ENCODE results near the gene RASAL2.
"Not testable (repeated sequence)": the region's sequence is repeated elsewhere in the genome, so short reads cannot be mapped to it uniquely, and the experiment has no call there.

The RASAL2 gene

DNA sequence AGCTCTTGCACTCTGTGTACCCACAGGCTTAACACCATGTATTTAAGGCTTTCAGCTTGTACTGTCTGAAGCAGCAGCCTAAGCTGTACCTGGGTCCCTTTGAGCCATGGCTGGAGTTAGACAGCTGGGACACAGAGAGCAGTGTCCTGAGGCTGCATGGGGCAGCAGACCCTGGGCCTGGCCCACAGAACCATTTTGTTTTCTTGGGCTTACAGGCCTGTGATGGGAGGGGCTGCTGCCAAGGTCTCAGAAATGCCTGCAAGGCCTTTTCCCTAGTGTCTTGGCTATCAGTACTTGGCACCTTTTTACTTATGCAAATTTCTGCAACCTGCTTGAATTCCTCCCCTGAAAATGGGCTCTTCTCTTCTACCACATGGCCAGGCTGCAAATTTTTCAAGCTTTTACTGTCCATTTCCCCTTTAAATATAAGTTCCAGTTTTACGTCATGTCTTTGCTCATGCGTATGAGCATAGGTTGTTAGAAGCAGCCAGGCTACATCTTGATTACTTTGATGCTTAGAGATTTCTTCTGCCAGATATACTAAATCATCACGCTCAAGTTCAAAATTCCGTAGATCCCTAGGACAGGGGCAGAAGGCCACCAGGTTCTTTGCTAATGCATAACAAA, 259.0 kb downstream of the RASAL2 start:
- ATAC-seq: no peak

DNA sequence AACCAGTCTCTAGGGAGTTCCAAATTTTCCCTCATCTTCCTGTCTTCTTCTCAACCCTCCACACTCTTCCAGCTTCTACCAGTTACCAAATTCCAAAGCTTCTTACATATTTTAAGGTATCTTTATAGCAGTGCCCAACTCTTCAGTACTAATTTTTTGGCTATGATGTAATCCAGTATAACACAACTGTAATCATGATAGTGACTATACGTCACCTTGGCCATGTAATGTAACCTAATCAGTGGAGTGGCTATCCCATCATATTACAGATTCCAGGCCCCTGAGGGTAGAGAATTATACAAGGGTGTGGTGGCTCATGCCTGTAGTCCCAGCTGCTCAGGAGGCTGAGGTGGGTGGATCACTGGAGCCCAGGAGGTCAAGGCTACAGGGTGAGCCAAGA, 259.6 kb downstream of the RASAL2 start:
- no peak for ATAC-seq

DNA sequence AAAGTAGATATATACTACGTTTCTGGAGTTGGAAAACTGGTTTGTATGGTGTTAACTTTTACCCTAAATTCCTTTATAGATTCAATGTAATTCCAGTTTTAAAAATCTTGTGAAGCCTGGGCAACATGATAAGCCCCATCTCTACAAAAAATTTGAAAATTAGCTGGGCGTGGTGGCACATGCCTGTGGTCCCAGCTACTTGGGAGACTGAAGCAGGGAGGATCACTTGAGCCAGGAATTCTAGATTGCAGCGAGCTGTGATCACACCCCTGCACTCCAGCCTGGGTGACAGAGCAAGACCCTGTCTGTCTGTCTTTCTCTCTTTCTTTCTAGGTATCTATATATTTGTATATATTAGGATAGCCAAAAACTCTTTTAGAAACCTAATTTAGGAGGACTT, 260.9 kb downstream of the RASAL2 start:
- no peak for ATAC-seq

DNA sequence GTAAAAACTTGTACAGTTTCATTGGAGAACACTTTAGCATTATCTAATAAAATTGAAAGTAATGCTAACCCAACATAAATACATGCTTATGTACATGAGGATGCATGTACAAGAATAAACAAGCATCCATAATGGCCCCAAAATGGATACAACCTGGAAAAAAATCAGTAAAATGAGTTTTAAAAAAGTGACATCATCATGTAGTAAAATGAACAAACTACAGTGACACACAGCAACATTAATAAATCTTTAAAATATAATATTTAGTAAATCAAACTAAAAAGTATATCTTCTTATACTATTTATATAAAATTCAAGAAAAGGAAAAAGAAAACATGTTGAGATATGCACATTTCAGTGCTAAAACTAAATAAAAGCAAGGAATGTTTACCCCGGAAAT, 262.4 kb downstream of the RASAL2 start:
- no peak for ATAC-seq

DNA sequence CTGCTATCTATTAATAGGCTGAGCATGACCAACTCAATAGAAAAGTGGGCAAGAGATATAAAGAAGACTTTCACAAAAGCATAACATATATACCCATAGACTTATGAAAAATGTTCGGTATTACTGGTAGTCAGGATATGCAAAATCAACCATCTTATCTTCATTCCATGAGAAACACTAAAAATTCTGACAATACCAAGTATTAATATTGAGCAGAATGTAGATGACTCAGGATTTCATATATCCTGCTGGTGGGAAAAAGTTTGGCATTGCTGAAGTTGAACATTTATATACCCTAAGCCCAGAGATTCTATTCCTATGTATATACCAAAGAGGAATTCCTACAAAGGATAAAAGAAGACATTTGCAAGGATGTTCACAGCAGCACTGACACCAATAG, 264.6 kb downstream of the RASAL2 start:
- ATAC-seq: no peak

DNA sequence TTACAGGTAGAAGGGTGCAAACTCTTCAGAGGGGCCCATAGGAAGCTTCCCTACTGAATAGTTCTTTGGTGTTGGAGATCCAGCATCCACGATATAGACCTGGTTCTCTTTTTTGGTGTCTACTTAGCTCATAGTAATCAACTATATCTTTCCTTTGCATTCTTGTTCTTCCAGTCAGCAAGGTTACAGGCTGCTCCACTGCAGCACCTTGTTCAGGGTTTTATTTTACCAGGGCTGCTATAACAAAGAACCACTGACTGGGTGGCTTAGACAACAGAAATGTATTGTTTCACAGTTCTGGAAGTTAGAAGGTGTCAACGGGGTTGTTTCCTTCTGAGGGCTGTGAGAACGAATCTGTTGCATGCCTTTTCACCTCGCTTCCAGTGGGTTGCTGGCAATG, 266.5 kb downstream of the RASAL2 start:
- ATAC-seq: no peak

DNA sequence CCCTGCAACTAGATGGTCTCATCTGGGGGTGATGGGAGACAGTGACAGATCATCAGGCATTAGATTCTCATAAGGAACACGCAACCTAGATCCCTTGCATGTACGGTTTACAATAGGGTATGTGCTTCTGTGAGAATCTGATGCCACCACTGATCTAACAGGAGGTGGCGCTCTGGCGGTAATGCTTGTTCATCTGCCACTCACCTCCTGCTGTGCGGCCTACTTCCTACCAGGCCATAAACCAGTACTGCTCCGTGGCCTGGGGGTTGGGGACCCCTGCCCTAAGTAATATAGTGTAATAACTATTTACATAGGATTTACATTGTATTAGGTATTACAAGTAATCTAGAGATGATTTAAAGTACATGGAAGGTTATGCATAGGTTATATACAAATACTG, 267.9 kb downstream of the RASAL2 start:
- ATAC-seq: no peak

DNA sequence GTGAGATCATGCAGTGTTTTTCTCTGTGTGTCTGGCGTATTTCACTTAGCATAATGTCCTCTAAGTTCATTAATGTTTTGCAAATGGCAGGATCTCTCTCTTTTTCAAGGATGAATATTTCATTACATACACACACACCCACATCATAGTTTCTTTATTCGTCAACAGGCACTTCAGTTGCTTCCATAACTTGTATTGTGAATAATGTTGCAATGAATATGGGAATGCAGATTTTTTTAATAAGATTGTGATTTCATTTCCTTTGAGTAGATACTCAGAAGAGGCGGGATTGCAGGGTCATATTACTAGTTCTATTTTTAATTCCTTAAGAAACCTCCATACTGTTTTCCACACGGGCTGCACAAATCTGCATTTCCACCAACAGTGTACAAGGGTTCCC, 268.8 kb downstream of the RASAL2 start:
- no peak for ATAC-seq

DNA sequence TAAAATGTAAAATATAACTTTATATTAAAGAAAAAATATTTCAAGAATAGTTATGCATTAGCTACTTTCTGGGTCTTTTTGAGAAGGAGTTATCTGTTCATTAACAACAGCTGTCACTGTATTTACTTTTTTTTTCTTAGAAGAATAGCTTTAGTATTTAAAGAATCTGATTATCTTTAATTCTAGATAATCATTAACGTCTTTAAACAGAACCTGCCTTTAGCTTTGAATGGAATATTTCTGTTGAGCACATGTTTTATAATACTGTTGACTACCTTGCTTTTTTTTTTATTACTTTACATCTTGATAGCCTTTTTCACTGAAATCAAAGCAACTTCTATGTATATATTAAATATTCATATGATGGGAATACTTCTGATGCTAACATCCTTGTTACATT, 270.9 kb downstream of the RASAL2 start:
- ATAC-seq: no peak

DNA sequence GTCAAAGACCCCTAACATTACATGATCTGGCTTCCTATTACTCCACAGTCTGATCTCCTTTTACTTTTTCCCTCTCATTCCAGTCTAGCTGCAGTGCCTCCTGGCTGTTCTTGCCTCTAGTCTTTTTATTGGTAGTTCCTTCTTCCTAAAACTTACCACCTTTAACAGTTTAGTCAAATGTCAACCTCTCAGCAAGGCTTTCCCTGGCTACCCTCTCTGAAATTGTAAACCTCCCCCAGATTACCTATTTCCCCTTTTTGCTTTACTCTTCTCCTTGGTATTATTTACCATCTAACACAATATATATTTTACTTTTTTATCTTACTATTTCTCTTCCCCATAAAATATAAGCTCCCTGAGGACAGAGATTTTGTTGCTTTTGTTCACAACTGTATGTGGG, 273.2 kb downstream of the RASAL2 start:
- no peak for ATAC-seq

DNA sequence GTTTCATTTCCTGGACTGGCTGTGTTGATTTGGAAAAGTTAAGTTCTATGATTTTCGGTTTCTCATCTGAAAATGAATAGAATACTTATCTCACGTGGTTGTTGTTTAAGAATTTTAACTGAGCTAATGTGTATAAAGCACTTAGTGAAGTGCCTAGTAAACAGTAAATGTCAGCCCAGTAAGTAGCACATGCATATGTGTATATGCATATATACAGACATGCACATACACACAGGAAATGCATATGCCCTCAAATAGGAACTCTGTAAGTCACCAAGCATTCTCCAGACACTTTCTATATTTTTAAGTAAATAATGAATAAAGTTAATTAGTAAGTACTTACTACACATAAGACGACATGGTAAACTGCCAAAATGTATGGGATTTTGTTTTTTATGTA, 274.3 kb downstream of the RASAL2 start:
- ATAC-seq: no peak

DNA sequence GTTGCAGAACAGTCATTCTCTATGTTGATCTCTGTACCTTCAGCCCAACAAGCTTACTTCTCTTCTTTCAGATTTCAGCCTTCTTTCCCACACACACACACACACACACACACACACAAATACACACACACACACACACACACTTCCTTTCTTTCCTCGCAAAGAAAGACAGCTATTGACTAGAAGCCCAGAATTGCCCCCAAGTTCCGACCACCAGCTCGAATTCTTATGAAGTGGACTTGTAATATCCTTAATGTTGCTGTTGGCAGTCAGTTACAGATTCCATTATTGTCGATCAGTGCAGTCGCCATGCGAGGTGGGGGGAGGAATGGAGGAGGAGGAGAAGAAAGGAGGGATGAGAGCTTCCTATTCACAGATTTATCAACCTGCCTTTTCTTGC, 277.3 kb downstream of the RASAL2 start:
- ATAC-seq: no peak

DNA sequence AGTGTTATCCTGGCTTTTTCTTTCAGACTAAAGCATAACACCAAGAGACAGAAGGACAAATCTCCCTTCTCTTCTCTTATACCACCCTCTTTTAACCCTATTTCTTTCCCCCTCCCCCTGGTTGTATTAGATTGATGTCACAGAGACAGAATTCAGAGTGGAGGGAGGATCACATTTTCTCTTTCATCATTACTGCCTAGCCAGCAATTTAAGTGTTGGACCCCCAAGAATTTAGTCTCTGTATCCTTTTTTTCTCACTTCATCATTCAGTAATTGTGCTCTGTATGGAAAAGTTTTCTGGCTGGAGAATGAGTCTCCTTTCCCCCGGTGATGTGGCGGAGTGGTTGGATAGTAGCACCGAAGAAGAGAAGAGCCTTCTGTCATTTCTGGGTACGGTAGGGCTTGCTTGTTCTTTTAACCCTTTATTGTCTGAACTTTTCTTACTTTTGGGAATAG, 278.1 kb downstream of the RASAL2 start:
- ATAC-seq: no peak

DNA sequence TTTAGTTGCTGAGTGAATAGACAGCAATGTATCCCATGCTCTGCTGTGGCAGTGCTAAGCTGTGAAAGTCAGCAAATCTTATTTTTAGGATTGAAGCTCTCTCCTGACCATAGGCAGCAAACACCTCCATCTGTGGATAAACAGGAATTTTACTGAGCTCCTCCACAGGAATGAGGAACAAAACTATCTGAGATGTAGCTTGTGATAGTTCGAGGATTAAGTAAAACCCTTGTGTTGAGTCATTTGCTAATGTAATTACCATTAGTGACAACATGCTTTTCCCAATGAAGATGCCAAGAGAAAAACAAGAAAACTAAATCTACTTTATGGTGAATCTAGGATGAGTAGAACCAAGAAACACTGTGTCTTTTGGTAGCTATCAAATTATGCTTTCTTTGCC, 280.1 kb downstream of the RASAL2 start:
- no peak for ATAC-seq

DNA sequence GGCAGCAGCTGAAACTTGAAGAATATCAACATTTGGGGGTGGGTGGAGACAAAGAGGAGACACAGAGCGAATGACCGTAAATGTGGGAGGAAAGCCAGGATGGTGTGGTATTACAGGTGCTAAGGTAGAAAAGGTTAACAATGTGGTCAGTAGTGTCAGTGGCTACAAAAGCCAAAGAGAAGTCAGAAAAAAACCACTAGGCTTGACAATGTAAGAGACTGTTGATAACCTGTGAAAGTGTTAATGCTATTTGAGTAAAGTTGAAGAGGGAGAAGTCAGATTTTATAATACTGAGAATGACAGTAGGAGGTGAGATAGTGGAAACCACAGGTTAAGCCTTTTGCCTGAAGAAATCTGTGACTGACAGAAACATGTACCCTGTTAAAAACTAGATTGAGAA, 282.1 kb downstream of the RASAL2 start:
- no peak for ATAC-seq

DNA sequence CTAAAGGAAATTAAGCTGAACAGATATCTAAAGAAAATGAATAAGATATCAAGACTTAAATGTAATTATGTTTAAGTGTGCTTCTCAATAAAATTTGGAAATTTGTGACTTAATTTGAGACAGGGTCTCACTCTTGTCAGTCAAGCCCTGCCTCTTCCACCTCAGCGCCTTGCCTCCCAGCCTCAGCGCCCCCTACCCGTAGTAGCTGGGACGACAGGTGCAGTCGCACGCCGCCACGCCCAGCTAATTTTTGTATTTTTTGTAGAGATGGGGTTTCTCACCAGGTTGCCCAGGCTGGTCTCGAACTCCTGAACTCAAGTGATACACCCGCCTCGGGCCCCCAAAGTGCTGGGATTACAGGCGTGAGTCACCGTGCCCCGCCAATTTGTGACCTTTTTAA, 285.9 kb downstream of the RASAL2 start:
- no peak for ATAC-seq

DNA sequence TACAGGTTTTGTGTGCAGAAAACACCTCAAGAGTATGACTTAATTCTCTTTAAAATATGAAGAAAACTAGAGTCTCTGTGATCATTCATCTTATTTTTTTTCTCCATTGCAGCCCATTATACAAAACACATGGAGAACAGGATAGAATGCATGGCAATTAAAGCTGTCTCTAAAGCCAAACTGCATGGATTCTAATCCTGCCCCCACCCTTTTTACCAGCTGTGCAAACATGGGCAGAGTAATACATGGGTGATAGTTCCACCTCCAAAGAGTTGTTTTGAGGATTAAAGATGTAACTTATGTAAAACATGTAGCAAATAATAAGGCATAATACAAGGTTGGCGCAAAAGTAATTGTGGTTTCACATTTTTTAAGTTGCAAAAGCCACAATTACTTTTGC, 288.5 kb downstream of the RASAL2 start:
- no peak for ATAC-seq

DNA sequence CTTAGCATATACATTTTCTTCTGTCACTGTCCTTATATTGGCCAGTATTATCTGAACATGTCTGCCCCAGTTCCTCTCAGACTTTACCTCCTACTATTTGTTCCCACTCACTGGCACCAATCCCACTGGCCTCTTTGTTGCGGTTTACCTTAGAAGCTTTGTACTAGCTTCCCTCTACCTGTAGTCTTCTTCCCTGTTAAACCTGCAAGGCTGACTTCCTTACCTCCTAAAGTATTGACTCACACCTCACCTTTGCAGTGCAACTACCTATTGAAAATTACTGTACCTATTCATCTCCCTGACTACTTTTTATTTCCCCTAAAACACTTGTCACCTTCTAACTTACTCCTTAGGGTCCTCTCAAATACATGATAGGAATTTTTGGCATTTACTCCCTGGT, 291.8 kb downstream of the RASAL2 start:
- no peak for ATAC-seq

DNA sequence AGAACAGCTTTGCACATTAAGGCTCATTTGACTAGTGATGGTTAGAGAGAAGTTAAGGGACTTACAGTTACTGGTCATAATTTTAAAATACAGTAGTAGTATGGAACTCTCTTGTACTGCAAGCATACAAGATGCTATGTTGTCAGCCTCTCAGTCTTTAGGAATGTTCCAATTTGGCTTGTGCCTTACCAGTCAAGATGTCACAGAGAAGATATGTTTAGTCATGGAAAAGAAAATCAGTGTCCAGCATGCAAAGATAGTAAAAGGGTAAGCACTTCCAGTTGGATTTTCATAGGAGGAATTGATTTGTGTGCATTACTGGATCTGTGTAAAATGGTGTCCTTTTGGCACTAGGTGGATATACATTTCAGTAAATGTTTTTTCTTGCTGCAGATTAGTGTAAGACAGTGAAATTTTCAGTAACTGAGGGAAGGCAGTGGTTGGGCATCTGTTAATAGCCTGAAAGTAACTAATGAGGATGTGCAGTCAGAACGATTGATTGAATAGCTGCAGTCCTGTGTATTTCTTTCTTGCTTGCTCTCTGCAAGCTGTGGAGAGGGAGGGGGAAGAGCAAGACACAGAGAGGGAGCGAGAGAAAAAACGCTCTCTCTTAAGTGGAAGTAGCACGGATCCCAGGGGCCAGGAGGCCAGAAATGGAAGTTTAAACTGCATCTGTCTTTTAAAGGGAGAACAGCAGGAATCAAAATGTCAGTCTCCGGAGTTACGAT, 294.7 kb downstream of the RASAL2 start:
- no peak for ATAC-seq

DNA sequence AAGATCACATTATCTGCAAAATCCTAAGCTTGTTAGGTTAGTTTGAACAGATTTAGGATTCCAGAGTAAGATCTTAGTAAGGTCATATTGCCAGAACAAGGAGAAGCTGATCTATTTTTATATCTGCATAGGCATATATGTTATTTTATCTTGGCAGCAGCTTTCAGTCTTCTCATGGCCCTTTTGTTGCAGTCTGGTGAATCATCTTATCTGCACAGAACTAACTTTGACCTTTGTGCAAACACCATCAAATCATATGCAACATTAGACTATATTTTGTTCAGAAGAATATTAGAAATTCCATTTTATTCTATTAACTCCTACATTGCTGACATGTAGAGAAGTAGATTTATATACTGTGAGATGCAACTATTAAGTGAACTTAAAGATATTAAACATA, 295.5 kb downstream of the RASAL2 start:
- no peak for ATAC-seq

DNA sequence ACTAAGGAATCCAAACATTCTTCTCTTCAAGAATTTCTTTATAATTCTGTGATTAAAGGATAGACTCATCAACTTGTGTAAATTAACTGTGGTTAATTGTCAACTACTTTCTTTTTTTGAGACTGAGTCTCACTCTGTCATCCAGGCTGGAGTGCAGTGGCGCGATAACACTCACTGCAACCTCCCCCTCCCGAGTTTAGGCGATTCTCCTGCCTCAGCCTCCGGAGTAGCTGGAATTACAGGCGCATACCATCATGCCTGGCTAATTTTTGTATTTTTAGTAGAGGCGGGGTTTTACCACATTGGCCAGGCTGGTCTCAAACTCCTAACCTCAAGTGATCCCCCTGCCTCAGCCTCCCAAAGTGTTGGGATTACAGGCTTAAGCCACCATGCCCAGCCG, 296.4 kb downstream of the RASAL2 start:
- ATAC-seq: not testable (repeated sequence)

DNA sequence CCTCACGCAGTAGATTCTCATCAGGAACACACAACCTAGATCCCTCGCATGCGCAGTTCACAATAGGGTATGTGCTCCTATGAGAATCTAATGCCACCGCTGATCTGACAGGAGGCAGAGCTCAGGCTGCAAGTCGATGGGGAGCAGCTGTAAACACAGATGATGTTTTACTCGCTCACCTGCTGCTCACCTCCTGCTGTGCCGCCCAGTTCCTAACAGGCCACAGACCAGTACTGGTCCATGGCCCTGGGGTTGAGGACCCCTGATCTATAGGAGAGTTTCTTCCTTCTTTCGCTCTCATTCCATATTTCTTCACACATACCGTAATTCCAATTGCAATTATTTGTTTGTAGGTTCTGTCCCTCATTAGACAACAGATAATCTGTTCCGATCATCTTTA, 299.5 kb downstream of the RASAL2 start:
- no peak for ATAC-seq

DNA sequence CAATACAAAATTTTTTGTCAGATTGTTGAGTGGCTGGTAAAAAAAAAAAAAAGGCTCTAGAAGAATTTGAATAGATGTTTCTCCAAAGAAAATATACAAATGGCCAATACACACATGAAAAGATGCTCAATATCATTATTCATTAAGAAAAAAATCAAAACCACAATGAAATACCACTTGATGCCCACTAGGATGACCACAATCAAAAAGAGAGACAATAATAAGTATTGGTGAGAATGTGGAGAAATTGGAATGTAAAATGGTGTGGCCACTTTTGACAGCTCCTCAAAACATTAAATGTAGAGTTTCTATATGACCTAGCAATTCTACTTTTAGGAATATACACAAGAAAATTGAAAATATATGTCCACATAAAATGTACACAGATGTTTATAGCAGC, 302.9 kb downstream of the RASAL2 start:
- no peak for ATAC-seq

DNA sequence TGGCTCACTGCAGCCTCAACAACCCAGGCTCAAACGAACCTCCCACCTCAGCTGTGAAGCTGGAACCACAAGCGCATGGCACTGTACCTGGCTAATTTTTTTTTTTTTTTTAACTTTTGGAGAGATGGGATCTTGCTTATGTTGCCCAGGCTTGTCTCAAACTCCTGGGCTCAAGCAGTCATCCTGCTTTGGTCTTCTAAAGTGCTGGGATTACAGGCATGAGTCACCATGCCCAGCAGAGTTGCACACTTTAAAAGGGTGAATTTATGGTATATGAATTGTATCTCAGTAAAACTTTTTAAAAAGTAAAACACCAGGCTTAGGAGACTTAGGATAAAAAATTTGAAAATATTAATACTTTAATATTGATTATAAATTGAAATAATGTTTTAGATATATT, 303.8 kb downstream of the RASAL2 start:
- ATAC-seq: no peak

DNA sequence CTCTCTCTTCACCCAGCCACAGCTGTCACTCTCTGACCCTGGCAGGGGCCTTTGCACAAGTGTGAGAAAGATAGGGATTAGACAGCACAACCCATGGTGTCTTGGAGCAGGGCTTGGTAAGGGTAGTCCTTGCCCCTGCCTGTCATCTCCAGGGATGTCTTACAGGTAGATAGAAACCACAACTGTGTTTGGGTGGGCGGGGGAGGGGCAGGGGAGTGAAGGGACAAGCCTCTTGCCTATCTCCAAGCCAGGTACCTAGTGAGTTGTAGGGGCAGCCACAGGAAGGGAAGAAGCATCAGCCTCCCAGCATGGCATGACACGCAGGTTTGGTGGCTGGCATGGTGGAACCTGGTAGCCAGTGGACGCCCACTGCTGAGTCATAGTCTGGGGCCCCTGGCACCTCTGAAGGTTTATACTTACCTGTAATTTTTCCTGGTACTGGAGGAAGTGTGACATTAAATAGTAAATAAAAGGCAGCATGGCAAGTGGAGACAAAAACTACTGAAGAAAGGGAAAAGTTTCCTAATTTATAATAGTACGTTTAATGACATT, 305.3 kb downstream of the RASAL2 start:
- ATAC-seq: no peak
